NCI-H510A (cell line): ENCODE data around the gene RPL7L1.

Experiments
- DNase-seq: peaks from one replicate; lab custom pipeline; 2025; lab: John Stamatoyannopoulos, UW

RPL7L1 gene

DNA sequence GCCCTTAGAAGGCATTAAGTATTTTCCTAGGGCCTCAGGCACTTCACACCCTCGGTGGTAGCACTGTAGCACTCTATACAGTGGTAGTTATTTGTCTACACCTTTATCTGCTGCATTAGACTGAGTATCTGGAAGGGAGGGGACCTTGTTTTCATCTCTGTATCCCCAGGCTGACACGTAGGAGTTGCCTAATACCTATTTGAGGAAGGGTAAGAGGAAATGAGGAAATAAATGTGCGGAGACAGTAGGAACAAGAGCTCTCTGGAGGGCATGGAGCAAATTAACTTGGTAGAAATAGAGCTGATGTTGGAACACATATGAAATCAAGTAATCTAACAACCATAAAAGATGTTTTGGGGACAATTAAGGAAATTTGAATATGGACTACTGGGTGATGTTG is 53.8 kb downstream of the RPL7L1 start:
- DNase-seq: no peak

DNA sequence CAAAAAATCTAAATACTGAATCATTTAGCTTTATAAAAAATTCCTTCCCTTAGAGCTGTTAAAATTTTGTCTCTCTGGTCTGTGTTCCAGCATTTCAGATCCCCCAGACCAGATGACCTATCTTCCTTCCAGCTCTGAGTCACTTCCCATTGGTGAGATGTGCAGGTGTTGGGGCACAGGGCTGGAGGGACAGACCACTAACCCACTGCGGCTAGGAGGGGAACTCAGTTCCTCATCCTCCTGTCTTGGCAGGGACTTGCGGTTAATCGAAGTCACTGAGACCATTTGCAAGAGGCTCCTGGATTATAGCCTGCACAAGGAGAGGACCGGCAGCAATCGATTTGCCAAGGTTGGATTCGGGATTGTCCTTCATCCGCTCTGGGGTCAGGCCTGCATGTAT is 55.9 kb downstream of the RPL7L1 start:
- DNase-seq: no peak

DNA sequence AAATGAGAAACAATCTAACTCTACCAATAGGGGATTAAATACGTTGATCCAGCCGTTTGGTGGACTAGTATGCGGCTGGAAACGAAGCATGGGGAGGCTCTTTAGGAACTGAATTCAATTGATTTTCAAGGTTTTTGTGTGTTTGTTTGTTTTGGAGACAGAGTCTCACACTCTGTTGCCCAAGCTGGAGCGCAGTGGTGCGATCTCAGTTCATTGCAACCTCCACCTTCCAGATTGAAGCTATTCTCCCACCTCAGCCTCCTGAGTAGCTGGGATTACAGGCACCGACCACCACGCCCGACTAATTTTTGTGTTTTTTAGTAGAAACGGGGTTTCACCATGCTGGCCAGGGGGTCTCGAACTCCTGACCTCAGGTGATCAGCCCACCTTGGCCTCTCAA is 57.0 kb downstream of the RPL7L1 start:
- DNase-seq: no peak

DNA sequence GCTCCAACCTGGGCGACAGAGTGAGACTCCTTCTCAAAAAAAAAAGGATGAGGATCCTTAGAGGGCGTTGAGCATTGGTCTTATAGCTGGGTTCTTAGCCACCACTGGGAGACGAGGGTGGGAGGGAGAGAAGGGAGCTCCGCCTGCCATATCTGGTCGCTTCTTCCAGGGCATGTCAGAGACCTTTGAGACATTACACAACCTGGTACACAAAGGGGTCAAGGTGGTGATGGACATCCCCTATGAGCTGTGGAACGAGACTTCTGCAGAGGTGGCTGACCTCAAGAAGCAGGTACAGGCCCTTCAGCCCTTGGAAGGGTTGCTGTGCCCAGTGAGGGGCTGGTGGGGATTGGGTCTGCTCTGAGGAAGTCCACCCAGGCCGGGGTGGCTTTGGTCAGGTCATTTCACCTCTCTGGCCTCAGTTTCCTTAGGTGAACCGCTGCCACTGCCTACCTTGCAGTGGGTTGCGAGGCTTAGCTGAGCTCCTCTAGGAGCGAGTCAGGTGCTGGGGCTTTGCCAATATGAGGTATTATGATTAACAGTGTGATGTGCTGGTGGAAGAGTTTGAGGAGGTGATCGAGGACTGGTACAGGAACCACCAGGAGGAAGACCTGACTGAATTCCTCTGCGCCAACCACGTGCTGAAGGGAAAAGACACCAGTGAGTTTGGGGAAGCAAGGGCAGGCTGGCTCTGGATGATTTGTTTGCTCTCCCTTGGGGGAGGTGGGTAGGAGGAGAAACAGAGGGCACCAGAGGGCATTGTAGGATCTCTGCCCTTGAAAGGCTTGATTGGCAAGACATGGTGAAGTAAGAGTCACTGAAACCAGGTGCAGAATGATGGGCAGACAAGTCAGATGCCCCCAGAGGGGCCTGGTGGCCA is 58.4 kb downstream of the RPL7L1 start:
- no peak for DNase-seq

DNA sequence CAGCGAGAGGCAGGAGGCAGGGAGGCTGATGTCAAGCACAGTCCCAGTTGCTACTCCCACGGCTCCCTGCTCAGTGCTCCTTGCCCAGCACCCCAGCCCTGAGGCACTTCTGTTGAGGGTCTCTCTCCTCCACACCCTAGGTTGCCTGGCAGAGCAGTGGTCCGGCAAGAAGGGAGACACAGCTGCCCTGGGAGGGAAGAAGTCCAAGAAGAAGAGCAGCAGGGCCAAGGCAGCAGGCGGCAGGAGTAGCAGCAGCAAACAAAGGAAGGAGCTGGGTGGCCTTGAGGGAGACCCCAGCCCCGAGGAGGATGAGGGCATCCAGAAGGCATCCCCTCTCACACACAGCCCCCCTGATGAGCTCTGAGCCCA is 59.0 kb downstream of the RPL7L1 start:
- no peak for DNase-seq

- no peak for DNase-seq
These were observed 59.8 kb downstream of the RPL7L1 start for GRCh38 chr6:42938987-42939809.
